ENCODE data around the gene SLC18B1. TPM values are rescaled to one million over a fixed set of nuclear protein-coding genes. Genes with fewer than 3 reads are reported as not detected.

SLC18B1 gene
- total RNA-seq, 2 experiments from 2014 or later: 5.8 to 6.0 TPM

GRCh38 chr6:132813173-132813856 lies 14.9 kb upstream of the SLC18B1 start:
- Histone ChIP-seq H3K9me2 (ENCODE audit: insufficient read depth, low read length) (no peaks in the 10 kb centered on the region), H2AFZ (ENCODE audit: low read length) (peak overlapping the region; percentile 86; the same call in 1 of the 2 replicates), H3K9me3 (ENCODE audit: low read length) (no peaks in the 10 kb centered on the region), H3K4me1 (ENCODE audit: insufficient read depth, low read length, poor library complexity, severe bottlenecking) (peaks cover 39% of the 10 kb centered on the region), H3K4me3 (ENCODE audit: low read depth, low read length, poor library complexity, severe bottlenecking) (peak overlapping the region; percentile 93), H4K20me1 (ENCODE audit: insufficient read depth, low read length) (peaks cover 36% of the 10 kb centered on the region), H3K36me3 (ENCODE audit: insufficient read depth, low read length) (peaks cover 39% of the 10 kb centered on the region), H3K4me2 (ENCODE audit: low read length) (peak overlapping the region; percentile 93), H3K27ac (ENCODE audit: low read depth, low read length, poor library complexity, severe bottlenecking) (peak overlapping the region; percentile 88), H3K79me2 (ENCODE audit: insufficient read depth, low read depth, low read length) (peaks cover 37% of the 10 kb centered on the region)
- TF ChIP-seq EZH2phosphoT487 (IDR thresholded peaks at IDR 0.05; ENCODE audit: borderline replicate concordance, low read depth, low read length) (no peak), CTCF (conservative IDR thresholded peaks at IDR 0.05; ENCODE audit: low read length) (no peak)
- intact Hi-C loops (cut with micrococcal nuclease; ENCODE audit: unreplicated experiment): loop anchor here (5.0 to 10.0 kb wide), 4 partner anchors 316 to 1141 kb away; partner anchors contain the start of gene TBPL1
- no TSS peak for BruUV-seq (replicated peaks)
- CTCF ChIA-PET (ENCODE audit: unreplicated experiment): no interaction called here
- POLR2A ChIA-PET: interaction anchor here (0.6 to 3.5 kb wide), 13 partner anchors 9 to 1120 kb away, joined by 3 to 36 read pairs (median 4); partner anchors contain the start of gene SLC18B1
- peak; percentile 65 for DNase-seq (ENCODE audit: low spot score)

GRCh38 chr6:132812756-132813172 lies 14.3 kb upstream of the SLC18B1 start:
- Histone ChIP-seq H3K4me2 (ENCODE audit: low read length) (peak overlapping the region; percentile 93), H3K4me3 (ENCODE audit: low read depth, low read length, poor library complexity, severe bottlenecking) (peak overlapping the region; percentile 93), H3K79me2 (ENCODE audit: insufficient read depth, low read depth, low read length) (peaks cover 35% of the 10 kb centered on the region), H3K9me2 (ENCODE audit: insufficient read depth, low read length) (no peaks in the 10 kb centered on the region), H3K27ac (ENCODE audit: low read depth, low read length, poor library complexity, severe bottlenecking) (peak overlapping the region; percentile 88), H3K4me1 (ENCODE audit: insufficient read depth, low read length, poor library complexity, severe bottlenecking) (peaks cover 34% of the 10 kb centered on the region), H3K9me3 (ENCODE audit: low read length) (no peaks in the 10 kb centered on the region), H2AFZ (ENCODE audit: low read length) (peak overlapping the region; percentile 86), H3K36me3 (ENCODE audit: insufficient read depth, low read length) (peaks cover 34% of the 10 kb centered on the region), H4K20me1 (ENCODE audit: insufficient read depth, low read length) (peaks cover 30% of the 10 kb centered on the region)
- DNase-seq (ENCODE audit: low spot score): no peak
- TF ChIP-seq EZH2phosphoT487 (IDR thresholded peaks at IDR 0.05; ENCODE audit: borderline replicate concordance, low read depth, low read length) (no peak), CTCF (conservative IDR thresholded peaks at IDR 0.05; ENCODE audit: low read length) (no peak)
- POLR2A ChIA-PET: interaction anchor here (0.6 to 3.5 kb wide), 21 partner anchors 8 to 1119 kb away, joined by 3 to 36 read pairs (median 4); partner anchors contain the start of genes SLC18B1 and VNN2
- no TSS peak for BruUV-seq (replicated peaks)
- CTCF ChIA-PET (ENCODE audit: unreplicated experiment): interaction anchor here (1.0 kb wide), 1 partner anchor 14 kb away, joined by 3 read pairs; no protein-coding TSS in a partner anchor
- intact Hi-C loops (cut with micrococcal nuclease; ENCODE audit: unreplicated experiment): loop anchor here (5.0 to 10.0 kb wide), 4 partner anchors 315 to 1142 kb away; partner anchors contain the start of gene TBPL1
